ENCODE measurements around the gene PDZD2.

DNA sequence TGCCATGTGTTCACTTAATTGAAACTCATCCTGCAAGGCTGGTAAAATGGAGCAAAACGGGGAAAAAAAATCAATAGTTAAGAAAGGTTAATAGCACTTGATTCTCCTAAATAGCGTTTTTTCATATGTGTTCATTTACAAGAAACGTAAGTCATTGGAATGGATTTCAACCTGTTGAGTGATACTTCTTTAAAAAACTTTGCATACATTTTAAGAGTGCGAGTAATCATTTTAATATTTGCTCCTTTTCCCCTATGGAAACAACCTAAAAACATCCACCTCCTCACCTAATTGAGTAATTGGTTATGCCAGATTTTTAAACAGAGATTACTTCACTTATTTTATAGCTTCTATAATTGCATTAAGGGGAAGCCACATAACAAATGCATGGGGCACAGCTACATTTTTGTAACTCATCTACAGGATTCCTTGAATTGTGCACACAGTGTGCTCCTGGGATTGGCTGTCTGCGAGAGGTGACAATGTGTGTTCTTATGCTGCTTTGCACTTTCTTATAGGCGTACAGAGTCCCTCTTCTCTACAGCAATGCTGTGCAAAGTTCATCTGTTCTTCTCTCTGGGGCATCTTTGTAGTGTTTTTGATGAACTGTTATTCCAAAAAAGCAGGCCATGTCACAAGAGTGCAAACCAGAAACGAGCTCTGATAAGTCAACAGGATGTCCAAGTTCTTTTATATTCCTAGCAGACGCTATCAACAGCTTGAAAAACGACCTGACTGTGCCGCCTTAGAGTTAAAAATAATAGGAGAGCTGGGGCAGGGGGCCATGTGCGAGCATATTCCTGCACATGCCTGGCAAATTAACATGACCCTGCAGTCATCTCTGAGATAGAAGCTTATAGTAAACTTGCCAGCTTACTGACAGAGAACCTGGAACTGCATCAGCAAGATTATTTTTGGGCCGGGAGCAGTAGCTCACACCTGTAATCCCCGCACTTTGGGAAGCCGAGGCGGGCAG is 417.2 kb downstream of the PDZD2 start:
- TF ChIP-seq, protein P1, sequence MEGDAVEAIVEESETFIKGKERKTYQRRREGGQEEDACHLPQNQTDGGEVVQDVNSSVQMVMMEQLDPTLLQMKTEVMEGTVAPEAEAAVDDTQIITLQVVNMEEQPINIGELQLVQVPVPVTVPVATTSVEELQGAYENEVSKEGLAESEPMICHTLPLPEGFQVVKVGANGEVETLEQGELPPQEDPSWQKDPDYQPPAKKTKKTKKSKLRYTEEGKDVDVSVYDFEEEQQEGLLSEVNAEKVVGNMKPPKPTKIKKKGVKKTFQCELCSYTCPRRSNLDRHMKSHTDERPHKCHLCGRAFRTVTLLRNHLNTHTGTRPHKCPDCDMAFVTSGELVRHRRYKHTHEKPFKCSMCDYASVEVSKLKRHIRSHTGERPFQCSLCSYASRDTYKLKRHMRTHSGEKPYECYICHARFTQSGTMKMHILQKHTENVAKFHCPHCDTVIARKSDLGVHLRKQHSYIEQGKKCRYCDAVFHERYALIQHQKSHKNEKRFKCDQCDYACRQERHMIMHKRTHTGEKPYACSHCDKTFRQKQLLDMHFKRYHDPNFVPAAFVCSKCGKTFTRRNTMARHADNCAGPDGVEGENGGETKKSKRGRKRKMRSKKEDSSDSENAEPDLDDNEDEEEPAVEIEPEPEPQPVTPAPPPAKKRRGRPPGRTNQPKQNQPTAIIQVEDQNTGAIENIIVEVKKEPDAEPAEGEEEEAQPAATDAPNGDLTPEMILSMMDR (IDR thresholded peaks at IDR 0.05), result no peak
- no peak for TF ChIP-seq POLR2A (IDR thresholded peaks at IDR 0.05)

Measured in testis (tissue), 2 donors.